NCI-H1048 (cell line): Measurements from ENCODE around the gene DCLRE1B.

Source experiments
- DNase-seq: peaks from one replicate; lab custom pipeline; 2025; lab: John Stamatoyannopoulos, UW

The DCLRE1B gene

GRCh38 chr1:113904674-113905434 is at the start of gene DCLRE1B, which contains the start of gene AP4B1:
Gene DCLRE1B, plus strand, starts transcription at chr1:113905326. Its CDS starts 261 bp downstream, at chr1:113905587.
Gene AP4B1, minus strand, starts transcription at chr1:113904799. Its CDS starts 82 bp downstream, at chr1:113904717.
- peak; percentile 99 for DNase-seq

GRCh38 chr1:113855630-113856400 is 49.3 kb upstream of the DCLRE1B start:
- no peak for DNase-seq

GRCh38 chr1:113856401-113856790 is 48.7 kb upstream of the DCLRE1B start:
- DNase-seq = no peak

DNA sequence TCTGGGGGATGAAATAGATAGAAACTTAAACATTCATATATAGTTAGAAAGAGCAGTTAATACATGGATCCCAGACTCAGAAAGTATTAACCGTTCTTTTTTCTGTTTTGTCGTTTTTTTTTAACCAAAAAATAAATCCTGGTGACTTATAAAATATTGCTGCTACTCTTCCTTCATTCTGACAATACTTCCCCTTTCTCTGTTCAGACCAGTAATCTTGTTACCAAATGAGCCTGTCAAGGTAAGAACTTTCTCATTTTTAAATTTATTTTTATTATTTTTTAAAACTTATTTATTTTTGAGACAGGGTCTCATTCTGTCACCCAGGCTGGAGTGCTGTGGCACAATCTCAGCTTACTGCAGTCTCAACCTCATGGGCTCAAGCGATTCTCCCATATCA is 47.4 kb upstream of the DCLRE1B start:
- DNase-seq = no peak

DNA sequence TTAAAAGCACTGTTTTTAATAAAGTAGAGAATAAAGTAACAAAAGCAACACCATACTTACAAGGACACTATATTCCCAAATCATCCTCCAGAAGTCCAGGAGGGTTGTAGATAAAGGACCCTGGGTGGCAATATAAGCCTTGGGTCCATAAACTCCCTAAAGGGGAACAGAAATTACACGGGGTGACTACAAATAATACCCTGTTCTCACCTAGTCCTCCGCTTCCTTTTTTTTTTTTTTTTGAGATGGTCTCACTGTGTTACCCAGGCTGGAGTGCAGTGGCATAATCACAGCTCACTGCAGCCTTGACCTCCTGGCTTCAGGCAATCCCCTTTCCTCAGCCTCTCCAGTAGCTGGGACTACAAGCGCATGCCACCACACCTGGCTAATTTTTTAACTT is 46.7 kb upstream of the DCLRE1B start:
- no peak for DNase-seq

GRCh38 chr1:113858982-113859381 is 46.1 kb upstream of the DCLRE1B start:
- DNase-seq = no peak

DNA sequence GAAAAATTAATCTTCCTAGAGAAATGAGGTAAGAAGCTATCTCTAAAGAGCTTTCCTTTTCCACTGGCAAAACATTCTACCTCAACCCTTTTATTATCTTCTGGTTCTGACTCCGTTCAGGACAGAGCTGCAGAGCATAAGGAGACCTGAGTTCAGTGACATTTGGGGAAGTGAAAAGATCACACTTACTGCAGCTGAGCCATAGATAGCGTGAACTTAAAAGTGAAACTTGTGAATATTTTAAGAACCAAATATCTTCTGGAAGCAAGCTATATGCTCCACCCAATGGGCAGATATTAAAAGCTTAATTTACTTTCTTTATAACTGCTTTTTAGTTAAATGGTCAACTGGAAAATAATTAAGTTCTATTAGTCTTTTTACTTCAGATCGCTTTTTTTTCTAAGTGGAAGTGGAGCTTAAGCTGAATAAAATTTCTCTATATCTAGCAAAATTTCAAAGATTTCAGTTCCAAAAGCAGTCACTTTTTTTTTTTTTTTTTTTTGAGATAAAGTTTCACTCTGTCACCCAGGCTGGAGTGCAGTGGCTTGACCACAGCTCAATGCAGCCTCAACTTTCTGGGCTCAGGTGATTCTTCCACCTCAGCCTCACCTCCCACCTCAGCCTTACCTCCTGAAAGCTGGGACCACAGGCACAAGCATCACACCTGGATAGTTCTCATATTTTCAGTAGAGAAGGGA is 45.5 kb upstream of the DCLRE1B start:
- DNase-seq = no peak

DNA sequence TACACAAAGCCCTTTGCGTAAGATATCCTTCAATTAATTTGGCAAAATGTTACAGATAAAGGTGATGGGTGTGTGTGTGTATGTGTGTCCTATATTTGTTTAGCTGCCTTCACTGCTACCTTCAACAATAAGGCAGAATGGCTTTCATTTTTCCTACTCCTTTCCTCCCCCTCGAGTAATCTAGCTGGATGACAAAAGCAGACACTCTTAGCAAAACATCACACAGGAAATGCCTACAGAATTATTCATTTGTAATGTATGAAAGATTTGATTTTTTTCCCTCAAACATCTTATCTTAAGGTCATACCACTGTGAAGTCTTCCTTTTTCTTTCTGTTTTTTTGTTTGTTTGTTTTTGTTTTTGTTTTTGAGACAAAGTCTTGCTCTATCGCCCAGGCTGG is 44.2 kb upstream of the DCLRE1B start:
- DNase-seq = no peak

GRCh38 chr1:113861641-113862040 is 43.5 kb upstream of the DCLRE1B start:
- DNase-seq = no peak

GRCh38 chr1:113868387-113869083 is 36.6 kb upstream of the DCLRE1B start:
- no peak for DNase-seq

DNA sequence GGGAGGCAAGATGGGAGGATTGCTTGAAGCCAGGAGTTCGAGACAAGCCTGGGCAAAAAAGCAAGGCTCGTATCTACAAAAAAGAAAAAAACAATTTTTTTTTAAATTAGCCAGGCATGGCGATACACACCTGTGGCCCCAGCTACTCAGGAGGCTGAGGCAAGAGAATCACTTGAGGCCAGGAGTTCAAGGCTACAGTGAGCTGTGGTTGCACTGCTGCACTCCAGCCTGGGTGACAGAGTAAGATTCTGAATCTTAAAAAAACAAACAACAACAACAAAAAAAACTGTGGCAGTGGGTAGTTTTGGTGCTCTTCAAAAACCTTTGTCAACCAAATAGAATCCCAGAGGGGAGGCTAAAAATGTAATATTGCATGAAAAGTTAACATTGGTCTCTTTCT is 34.3 kb upstream of the DCLRE1B start:
- no peak for DNase-seq

DNA sequence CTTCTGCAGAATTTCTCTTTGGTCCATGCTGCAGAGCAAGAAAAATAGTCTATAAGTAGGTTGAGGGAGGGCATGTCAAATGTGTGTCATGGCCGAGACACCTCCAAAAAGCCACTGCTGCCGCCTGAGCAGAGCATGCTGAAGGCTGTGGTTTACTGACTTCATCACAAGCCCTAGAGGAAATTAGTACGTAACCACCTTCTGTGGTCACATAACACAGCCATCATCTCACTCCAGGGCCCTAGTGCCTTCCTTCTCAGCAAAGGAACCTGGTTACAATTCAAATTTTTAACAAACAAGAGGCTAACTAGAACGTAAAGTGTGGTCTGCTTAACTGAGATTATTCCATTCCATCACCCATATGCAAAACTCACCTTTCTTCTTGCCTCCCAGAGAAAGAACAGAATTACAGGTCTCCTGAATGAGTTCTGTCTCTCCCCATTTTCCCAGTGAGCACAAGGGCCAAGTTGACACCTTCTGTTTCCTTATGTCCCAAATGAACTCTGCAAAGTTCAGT is 33.5 kb upstream of the DCLRE1B start, which contains the start of gene PTPN22:
Gene PTPN22 (minus strand): TSS at position 116 of the 517 bp plus-strand sequence.
- no peak for DNase-seq

DNA sequence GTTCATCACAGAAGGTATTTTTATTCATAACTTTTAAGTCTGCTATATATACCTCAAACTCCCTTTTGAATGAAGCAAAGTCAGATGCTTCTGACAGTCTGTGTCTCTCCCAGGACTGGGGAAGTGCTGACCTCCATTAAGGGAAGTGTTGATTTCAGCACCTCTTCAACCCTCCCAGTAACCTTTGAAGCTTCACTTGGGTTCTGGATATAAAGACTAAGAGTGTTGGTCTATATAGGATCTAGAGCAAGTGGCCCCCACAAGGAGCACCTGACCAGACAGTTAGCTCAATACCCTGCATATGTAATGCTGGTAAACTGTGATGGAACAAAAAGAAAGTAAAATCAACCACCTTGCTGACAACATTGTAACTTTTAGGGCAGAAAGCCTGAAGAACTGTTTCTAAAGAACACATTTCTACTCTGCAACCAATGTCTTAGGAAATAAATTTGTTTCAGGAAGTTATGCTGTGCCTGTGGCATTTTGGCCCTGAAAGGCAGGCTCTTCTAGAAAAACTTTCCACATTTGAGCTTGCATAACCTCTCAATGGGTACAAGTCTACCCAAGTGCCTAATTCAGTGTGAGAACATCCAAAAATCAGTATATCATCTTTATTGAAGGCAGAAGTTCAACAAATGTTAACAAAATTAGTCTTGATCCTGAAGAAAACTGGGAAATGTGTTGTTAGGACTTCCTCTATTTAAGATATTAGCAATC is 32.7 kb upstream of the DCLRE1B start:
- no peak for DNase-seq

- DNase-seq = no peak
Observed at GRCh38 chr1:113874012-113874879, 30.9 kb upstream of the DCLRE1B start.

- DNase-seq = no peak
Observed at GRCh38 chr1:113875714-113876113, 29.4 kb upstream of the DCLRE1B start.

DNA sequence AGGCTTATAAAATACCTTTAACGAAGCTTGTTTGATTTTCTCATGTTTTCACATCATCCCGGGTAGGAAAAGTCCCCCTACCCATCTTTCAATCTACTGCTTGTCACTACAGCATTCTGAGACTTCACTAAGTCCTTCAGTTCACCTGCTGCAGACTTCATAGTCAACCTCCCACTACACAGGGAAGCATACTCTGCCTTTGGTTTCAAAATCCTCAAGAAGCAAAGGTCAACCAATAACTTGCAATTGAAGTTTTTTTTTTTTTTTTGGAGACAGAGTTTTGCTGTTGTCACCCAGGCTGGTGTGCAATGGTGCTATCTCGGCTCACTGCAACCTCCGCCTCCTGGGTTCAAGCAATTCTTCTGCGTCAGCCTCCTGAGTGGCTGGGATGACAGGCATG is 28.9 kb upstream of the DCLRE1B start:
- DNase-seq = no peak

DNA sequence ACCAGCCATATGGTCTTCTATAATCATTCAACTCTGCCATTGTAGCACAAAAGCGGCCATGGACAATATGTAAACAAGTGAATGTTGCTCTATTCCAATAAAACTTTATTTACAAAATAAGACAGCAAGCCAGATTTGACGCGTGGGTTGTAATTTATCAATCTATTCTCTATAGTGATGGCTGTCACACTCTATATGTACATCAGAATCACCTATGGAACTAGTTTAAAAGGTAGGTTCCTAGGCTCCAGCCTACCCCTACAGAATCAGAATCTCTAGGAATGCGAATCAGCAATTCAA is 25.4 kb upstream of the DCLRE1B start:
- DNase-seq = no peak

GRCh38 chr1:113881661-113882060 is 23.5 kb upstream of the DCLRE1B start:
- no peak for DNase-seq

- DNase-seq = no peak
Observed at GRCh38 chr1:113886417-113887401, 18.4 kb upstream of the DCLRE1B start.
